NCI-H345 treated with DMSO at 0.1 percent for 48 hours (cell line): ENCODE data around the gene CLEC16A.
A peak's percentile ranks its signal among the peaks of the same experiment; 100 is the strongest.
"Not testable (repeated sequence)": the region's sequence is repeated elsewhere in the genome, so short reads cannot be mapped to it uniquely, and the experiment has no call there.

Source experiments
- DNase-seq: peaks from one replicate; lab custom pipeline; 2025; ENCODE audit not compliant: unreplicated experiment; lab: John Stamatoyannopoulos, UW

The CLEC16A gene

GRCh38 chr16:10923146-10923649, 21.2 kb upstream of the CLEC16A start:
- no peak for DNase-seq

- DNase-seq, result no peak
Measured at GRCh38 chr16:10923650-10924214, 20.6 kb upstream of the CLEC16A start.

GRCh38 chr16:10925285-10925684, 19.1 kb upstream of the CLEC16A start:
- DNase-seq, result not testable (repeated sequence)

- no peak for DNase-seq
Measured at GRCh38 chr16:10926094-10926493, 18.3 kb upstream of the CLEC16A start.

GRCh38 chr16:10926867-10927266, 17.5 kb upstream of the CLEC16A start:
- DNase-seq, result no peak

- DNase-seq, result no peak
Measured at GRCh38 chr16:10927497-10928112, 16.8 kb upstream of the CLEC16A start.

GRCh38 chr16:10929097-10929496, 15.3 kb upstream of the CLEC16A start:
- DNase-seq, result peak; percentile 66

GRCh38 chr16:10929853-10930754, 14.3 kb upstream of the CLEC16A start:
- DNase-seq, result no peak

GRCh38 chr16:10930755-10931093, 13.6 kb upstream of the CLEC16A start:
- DNase-seq, result no peak

- DNase-seq, result no peak
Measured at GRCh38 chr16:10931134-10931533, 13.2 kb upstream of the CLEC16A start.

GRCh38 chr16:10931977-10932632, 12.3 kb upstream of the CLEC16A start:
- DNase-seq, result no peak

GRCh38 chr16:10932959-10933710, 11.2 kb upstream of the CLEC16A start:
- DNase-seq, result no peak

- no peak for DNase-seq
Measured at GRCh38 chr16:10933865-10934264, 10.5 kb upstream of the CLEC16A start.

GRCh38 chr16:10934325-10935107, 9.8 kb upstream of the CLEC16A start:
- no peak for DNase-seq

- DNase-seq, result no peak
Measured at GRCh38 chr16:10935226-10935915, 9.0 kb upstream of the CLEC16A start.

- DNase-seq, result no peak
Measured at GRCh38 chr16:10936272-10936984, 7.9 kb upstream of the CLEC16A start.

- DNase-seq, result no peak
Measured at GRCh38 chr16:10937068-10937859, 7.1 kb upstream of the CLEC16A start.

- no peak for DNase-seq
Measured at GRCh38 chr16:10938321-10938720, 6.0 kb upstream of the CLEC16A start.
